GM19043 (cell line): Measurements from ENCODE around the gene KRTAP4-16.
"Not testable (repeated sequence)": the region's sequence is repeated elsewhere in the genome, so short reads cannot be mapped to it uniquely, and the experiment has no call there.

Experiments
- ATAC-seq: cut with Tn5 transposase; IDR thresholded peaks from one replicate; pipeline ENCODE4 v1.9.1; 2021; ENCODE audit warnings: low read depth; ENCODE audit not compliant: unreplicated experiment

Gene KRTAP4-16

DNA sequence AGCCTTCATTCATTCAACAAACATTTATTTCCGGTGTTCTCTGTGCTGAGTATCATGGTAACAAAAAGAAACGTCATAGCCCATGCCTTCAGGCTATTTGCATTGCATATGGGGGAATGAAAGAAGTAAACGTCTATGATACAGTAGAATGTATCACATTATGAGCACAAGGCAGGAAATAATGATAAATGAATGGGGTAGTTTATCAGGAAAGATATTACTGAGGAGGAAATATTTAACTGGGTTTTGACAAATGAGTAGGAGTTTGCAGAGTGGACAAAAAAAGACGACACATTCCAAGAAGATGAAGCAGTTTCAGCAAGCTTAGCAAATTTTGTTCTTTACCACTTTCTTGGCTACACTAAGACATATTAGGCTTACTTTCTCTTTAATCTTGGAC, 19.4 kb downstream of the KRTAP4-16 start:
- no peak for ATAC-seq

- ATAC-seq, result no peak
These were observed 25.2 kb downstream of the KRTAP4-16 start for GRCh38 chr17:41076788-41077187.

DNA sequence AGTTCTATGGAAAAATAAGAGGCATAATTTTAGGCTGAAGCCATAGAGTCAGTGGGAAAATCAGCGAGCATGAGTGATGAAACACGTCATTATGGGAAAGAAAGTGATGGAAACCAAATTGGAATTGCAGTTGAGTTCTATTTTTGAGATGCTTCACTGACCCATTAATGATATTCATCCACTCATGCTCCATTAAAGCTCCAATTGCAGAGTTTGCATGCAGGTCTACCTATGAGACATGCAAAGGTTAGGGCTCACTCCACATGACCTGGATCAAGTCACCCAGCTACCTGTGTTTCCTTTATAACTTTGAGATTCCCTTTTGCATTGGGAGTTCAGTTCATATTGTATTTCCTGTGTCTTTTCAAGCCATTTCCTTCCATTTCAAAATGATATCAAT, 28.3 kb downstream of the KRTAP4-16 start:
- no peak for ATAC-seq

- ATAC-seq, result no peak
These were observed 30.2 kb downstream of the KRTAP4-16 start for GRCh38 chr17:41071606-41072360.

- ATAC-seq, result no peak
These were observed 33.0 kb downstream of the KRTAP4-16 start for GRCh38 chr17:41069031-41069430.

GRCh38 chr17:41067281-41067680, 34.7 kb downstream of the KRTAP4-16 start:
- no peak for ATAC-seq

- no peak for ATAC-seq
These were observed 36.0 kb downstream of the KRTAP4-16 start, which contains the start of gene KRTAP2-4 for GRCh38 chr17:41065829-41066624. Gene KRTAP2-4 (minus strand): TSS chr17:41065879. CDS start chr17:41065845, 34 bp downstream.

GRCh38 chr17:41065016-41065689, 36.9 kb downstream of the KRTAP4-16 start:
- not testable (repeated sequence) for ATAC-seq

- ATAC-seq, result no peak
These were observed 37.7 kb downstream of the KRTAP4-16 start for GRCh38 chr17:41064301-41064700.

- ATAC-seq, result no peak
These were observed 38.6 kb downstream of the KRTAP4-16 start for GRCh38 chr17:41063449-41063848.

DNA sequence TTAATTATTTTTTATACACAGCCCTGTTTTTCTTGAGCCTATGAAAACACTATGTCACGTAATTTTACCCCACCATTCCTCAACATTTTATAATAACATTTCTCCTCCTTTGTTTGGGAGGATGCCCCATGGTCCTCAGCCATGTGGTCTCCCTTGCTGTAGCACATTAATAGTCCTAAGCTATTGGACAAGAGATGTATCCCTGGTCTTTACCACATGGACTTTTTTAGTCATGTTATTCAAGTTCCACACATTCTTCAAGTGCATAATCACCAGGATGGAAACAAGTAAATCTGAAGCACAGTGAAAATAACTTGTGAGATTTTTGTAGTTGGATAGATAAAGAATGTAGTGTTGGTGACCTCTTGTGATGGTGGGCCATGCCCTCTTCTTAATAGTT, 40.0 kb downstream of the KRTAP4-16 start:
- ATAC-seq, result no peak

GRCh38 chr17:41060052-41060604, 41.9 kb downstream of the KRTAP4-16 start, which contains the start of gene KRTAP2-3:
Gene KRTAP2-3 (minus strand): TSS chr17:41060114. CDS start chr17:41060050, 64 bp downstream.
- ATAC-seq, result no peak

GRCh38 chr17:41059276-41060051, 42.5 kb downstream of the KRTAP4-16 start:
- not testable (repeated sequence) for ATAC-seq

DNA sequence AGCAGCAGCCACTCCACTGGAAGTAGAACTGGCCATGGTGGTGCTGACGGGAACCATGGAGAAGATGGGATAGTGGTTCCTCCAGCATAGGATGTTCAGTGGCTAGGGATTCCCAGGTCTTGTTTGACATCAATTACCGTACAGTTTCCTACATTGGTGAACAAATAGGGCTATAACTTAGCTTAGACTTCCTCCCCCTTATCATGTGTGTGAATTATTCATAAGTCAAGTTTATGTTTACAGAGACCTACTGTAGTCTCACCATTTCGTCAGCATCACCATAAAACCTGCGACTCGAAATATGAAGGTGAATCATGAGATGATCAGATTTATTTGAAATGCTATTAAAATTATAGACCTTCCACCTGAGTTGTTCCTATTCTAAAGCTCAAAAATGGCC, 43.3 kb downstream of the KRTAP4-16 start:
- no peak for ATAC-seq

DNA sequence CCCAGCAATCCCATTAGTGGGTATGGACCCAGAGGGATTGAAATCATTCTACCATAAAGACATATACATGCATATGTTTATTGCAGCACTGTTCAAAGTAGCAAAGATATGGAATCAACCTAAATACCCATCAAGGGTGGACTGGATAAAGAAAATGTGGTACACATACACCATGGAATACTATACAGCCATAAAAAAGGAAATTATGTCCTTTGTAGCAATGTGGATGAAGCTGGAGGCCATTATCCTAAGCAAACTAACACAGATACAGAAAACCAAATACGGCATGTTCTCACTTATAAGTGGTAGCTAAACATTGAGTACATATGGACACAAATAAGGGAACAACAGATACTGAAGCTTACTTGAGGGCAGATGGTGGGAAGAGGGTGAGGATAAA, 44.5 kb downstream of the KRTAP4-16 start:
- no peak for ATAC-seq

DNA sequence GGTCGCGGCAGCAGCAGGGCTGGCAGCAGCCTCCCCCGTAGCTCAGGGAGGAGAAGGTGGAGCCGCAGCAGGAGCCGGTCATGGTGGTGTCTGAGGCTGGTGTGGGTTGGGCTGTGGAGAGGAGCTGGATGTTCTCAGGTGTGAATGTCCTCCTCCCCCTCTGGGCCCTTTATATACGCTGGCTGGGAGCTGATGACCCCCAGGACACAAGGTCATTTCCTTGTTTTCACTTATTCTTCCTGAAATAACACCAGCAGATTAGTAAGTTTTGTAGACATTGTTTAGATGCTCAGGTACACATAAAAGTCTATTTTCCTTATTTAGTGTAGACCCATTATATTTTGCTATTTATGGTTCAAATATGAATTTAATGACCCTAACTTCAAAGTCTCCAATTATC, 46.9 kb downstream of the KRTAP4-16 start, which contains the start of gene KRTAP2-2:
TSS of gene KRTAP2-2 (minus strand) at position 101 of the 400 bp plus-strand sequence. CDS start at position 82, 19 bp downstream.
- not testable (repeated sequence) for ATAC-seq

- ATAC-seq, result not testable (repeated sequence)
These were observed 47.5 kb downstream of the KRTAP4-16 start for GRCh38 chr17:41054556-41054955.

DNA sequence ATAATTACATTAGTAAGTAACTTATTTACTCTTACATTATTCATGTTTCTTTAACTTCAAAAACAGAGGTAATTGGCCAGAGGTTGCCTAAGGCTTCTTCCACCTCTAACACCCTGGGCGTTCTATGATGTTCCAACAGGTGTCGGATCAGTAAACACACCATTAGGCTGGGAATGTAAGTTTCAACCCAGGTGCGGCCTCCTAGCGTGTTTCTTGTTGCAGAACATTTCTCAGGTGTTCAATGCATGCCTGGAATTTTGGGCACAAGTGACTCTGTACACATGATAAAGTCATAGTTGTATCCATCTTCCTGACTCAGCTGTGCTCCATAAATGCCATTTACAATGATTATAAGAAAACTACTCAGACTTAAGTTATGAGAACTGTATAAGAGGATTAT, 48.0 kb downstream of the KRTAP4-16 start:
- no peak for ATAC-seq

DNA sequence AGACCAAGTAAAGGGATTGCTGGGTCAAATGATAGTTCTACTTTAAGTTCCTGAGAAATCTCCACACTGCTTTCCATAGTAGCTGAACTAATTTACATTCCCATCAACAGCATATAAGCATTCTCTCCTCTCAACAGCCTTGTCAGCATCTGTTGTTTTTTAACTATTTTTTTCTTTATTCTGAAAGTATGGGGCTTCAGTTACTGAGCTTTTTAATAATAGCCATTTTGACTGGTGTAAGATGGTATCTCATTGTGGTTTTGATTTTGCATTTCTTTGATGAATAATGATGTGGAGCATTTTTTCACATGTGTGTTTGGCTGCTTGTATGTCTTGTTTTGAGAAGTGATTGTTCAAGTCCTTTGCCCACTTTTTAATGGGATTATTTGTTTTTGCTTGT, 49.4 kb downstream of the KRTAP4-16 start:
- ATAC-seq, result no peak
